Neural cell (in vitro differentiated cells): ENCODE data around the gene TNFRSF19. TPM values are rescaled to one million over a fixed set of nuclear protein-coding genes. Genes with fewer than 3 reads are reported as not detected.

Experiments used
- H2AFZ ChIP-seq: fragments of 200-600, 300-800 bp; sonication (generic), shearing (Covaris generic); 2 replicates; pipeline ENCODE4 v1.6.0; 2014; ENCODE audit warnings: low read depth, mild to moderate bottlenecking, antibody characterized with exemption, low read length, moderate library complexity
- H3F3A ChIP-seq: fragments of 200-600 bp; shearing (Covaris generic); 2 replicates; pipeline ENCODE4 v1.6.1; 2016; ENCODE audit warnings: mild to moderate bottlenecking, moderate library complexity, mixed read lengths, antibody characterized with exemption, low read length; ENCODE audit not compliant: insufficient read depth, poor library complexity, severe bottlenecking
- H3K27ac ChIP-seq: fragments of 200-600, 300-800 bp; sonication (generic), shearing (Covaris generic); 2 replicates; pipeline ENCODE4 v1.5.1; 2014; ENCODE audit warnings: mild to moderate bottlenecking, low read length, moderate library complexity
- H3K27me3 ChIP-seq: fragments of 300-800, 200-600 bp; sonication (generic), shearing (Covaris generic); 2 replicates; pipeline ENCODE4 v1.6.0; 2014; ENCODE audit warnings: mild to moderate bottlenecking, low read depth, low read length, moderate library complexity; ENCODE audit not compliant: insufficient read depth
- H3K36me3 ChIP-seq: fragments of 300-800, 200-600 bp; sonication (generic), shearing (Covaris generic); 2 replicates; pipeline ENCODE4 v1.5.1; 2014; ENCODE audit warnings: mild to moderate bottlenecking, antibody characterized with exemption, low read length, moderate library complexity; ENCODE audit not compliant: insufficient read depth
- H3K4me2 ChIP-seq: fragments of 300-800, 200-600 bp; sonication (generic), shearing (Covaris generic); 2 replicates; pipeline ENCODE4 v1.6.0; 2014; ENCODE audit warnings: mild to moderate bottlenecking, low read length
- H3K4me3 ChIP-seq: fragments of 300-800, 200-600 bp; sonication (generic), shearing (Covaris generic); 2 replicates; pipeline ENCODE4 v1.5.1; 2014; ENCODE audit warnings: mild to moderate bottlenecking, low read length, moderate library complexity
- H3K79me2 ChIP-seq: fragments of 200-600 bp; shearing (Covaris generic); replicated peaks from 2 replicates; pipeline ENCODE4 v1.6.0; 2014; ENCODE audit warnings: mild to moderate bottlenecking, low read length, moderate library complexity; ENCODE audit not compliant: insufficient read depth
- H3K9ac ChIP-seq: fragments of 300-800, 200-600 bp; sonication (generic), shearing (Covaris generic); 2 replicates; pipeline ENCODE4 v1.6.1; 2016; ENCODE audit warnings: mild to moderate bottlenecking, low read length, mixed read lengths
- H3K9me2 ChIP-seq: fragments of 200-600 bp; shearing (Covaris generic); 2 replicates; pipeline ENCODE4 v1.6.1; 2016; ENCODE audit warnings: mild to moderate bottlenecking, low read length, mixed read lengths; ENCODE audit not compliant: insufficient read depth
- H3K9me3 ChIP-seq: fragments of 200-600, 300-800 bp; sonication (generic), shearing (Covaris generic); 2 replicates; pipeline ENCODE4 v1.6.1; 2016; ENCODE audit warnings: mild to moderate bottlenecking, mixed run types, low read length, moderate library complexity, mixed read lengths
- H4K20me1 ChIP-seq: fragments of 200-600 bp; shearing (Covaris generic); 2 replicates; pipeline ENCODE4 v1.6.1; 2016; ENCODE audit warnings: mild to moderate bottlenecking, mixed run types; ENCODE audit not compliant: insufficient read depth
- CTCF ChIP-seq: fragments of 450-650 bp; IDR thresholded peaks from 2 replicates; pipeline ENCODE4 v1.5.1; 2014; ENCODE audit warnings: antibody characterized with exemption, mild to moderate bottlenecking, moderate library complexity; ENCODE audit not compliant: poor library complexity, severe bottlenecking
- EP300 ChIP-seq: fragments of 450-650 bp; conservative IDR thresholded peaks from 2 replicates; pipeline ENCODE4 v1.6.1; 2014; ENCODE audit warnings: antibody characterized with exemption, mild to moderate bottlenecking, moderate library complexity; ENCODE audit not compliant: poor library complexity, severe bottlenecking
- EZH2 ChIP-seq: fragments of 200-600, 300-800 bp; shearing (Covaris generic), sonication (generic); IDR thresholded peaks from 2 replicates; pipeline ENCODE4 v1.6.1; 2014; ENCODE audit warnings: antibody characterized with exemption, low read length, borderline replicate concordance, mild to moderate bottlenecking; ENCODE audit not compliant: insufficient read depth, poor library complexity, severe bottlenecking
- MXI1 ChIP-seq: fragments of 450-650 bp; conservative IDR thresholded peaks from 2 replicates; pipeline ENCODE4 v1.6.1; 2014; ENCODE audit warnings: antibody characterized with exemption, mild to moderate bottlenecking; ENCODE audit not compliant: poor library complexity, severe bottlenecking
- POLR2AphosphoS5 ChIP-seq: IDR thresholded peaks from 2 replicates; pipeline ENCODE4 v1.6.1; 2012
- RAD21 ChIP-seq: fragments of 450-650 bp; conservative IDR thresholded peaks from 2 replicates; pipeline ENCODE4 v1.6.1; 2014; ENCODE audit warnings: antibody characterized with exemption, mild to moderate bottlenecking, moderate library complexity
- SMC3 ChIP-seq: fragments of 450-650 bp; conservative IDR thresholded peaks from 2 replicates; pipeline ENCODE4 v1.6.1; 2014; ENCODE audit warnings: antibody characterized with exemption, mild to moderate bottlenecking, moderate library complexity; ENCODE audit not compliant: poor library complexity
- TAF1 ChIP-seq: IDR thresholded peaks from 2 replicates; pipeline ENCODE4 v1.6.1; 2012; ENCODE audit warnings: low read depth
- polyA plus RNA-seq: library from polyadenylated mRNA; depleted of rRNA; stranded (reverse); fragments of >200 nt; gene quantifications from 2 replicates; pipeline ENCODE4 v1.2.3, GENCODE V29; 2014
- TF ChIP-seq, protein P1 (sequence below): IDR thresholded peaks from 2 replicates; pipeline ENCODE4 v1.6.1; 2012; ENCODE audit warnings: borderline replicate concordance

TNFRSF19 gene
- polyA plus RNA-seq, 1 donor from 2014 or later, result 3.3 TPM

DNA sequence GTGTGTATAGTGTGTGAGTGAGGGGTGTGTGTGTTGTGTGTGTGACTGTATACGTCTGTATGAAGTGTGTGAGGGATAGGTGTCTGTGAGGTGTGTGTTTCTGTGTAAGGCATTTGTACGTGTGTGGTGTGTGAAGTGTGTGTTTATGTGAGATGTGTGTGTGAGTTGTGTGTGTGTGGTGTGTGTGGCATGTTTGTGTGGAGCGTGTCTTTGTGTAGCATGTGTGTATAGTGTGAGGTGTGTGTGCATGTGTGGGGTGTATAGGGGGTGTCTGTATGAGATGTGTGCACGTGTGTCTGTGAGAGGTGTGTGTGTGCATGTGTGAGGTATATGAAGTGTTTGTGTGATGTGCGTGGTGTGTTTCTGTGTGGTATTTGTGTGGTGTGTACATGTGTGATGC, 13.2 kb upstream of the TNFRSF19 start:
- H3K27ac ChIP-seq, result no peak overlapping the region
- no peaks in the 10 kb centered on the region for H3K79me2 ChIP-seq
- H3K36me3 ChIP-seq, result no peaks in the 10 kb centered on the region
- no peaks in the 10 kb centered on the region for H3K27me3 ChIP-seq
- no peak overlapping the region for H3K9ac ChIP-seq
- no peaks in the 10 kb centered on the region for H3F3A ChIP-seq
- no peak overlapping the region for H3K4me3 ChIP-seq
- H4K20me1 ChIP-seq, result no peaks in the 10 kb centered on the region
- H3K4me2 ChIP-seq, result no peak overlapping the region
- H3K9me2 ChIP-seq, result no peaks in the 10 kb centered on the region
- no peaks in the 10 kb centered on the region for H3K9me3 ChIP-seq
- no peak for TF ChIP-seq EP300
- TF ChIP-seq POLR2AphosphoS5, result no peak
- no peak for TF ChIP-seq TAF1
- TF ChIP-seq, protein P1, sequence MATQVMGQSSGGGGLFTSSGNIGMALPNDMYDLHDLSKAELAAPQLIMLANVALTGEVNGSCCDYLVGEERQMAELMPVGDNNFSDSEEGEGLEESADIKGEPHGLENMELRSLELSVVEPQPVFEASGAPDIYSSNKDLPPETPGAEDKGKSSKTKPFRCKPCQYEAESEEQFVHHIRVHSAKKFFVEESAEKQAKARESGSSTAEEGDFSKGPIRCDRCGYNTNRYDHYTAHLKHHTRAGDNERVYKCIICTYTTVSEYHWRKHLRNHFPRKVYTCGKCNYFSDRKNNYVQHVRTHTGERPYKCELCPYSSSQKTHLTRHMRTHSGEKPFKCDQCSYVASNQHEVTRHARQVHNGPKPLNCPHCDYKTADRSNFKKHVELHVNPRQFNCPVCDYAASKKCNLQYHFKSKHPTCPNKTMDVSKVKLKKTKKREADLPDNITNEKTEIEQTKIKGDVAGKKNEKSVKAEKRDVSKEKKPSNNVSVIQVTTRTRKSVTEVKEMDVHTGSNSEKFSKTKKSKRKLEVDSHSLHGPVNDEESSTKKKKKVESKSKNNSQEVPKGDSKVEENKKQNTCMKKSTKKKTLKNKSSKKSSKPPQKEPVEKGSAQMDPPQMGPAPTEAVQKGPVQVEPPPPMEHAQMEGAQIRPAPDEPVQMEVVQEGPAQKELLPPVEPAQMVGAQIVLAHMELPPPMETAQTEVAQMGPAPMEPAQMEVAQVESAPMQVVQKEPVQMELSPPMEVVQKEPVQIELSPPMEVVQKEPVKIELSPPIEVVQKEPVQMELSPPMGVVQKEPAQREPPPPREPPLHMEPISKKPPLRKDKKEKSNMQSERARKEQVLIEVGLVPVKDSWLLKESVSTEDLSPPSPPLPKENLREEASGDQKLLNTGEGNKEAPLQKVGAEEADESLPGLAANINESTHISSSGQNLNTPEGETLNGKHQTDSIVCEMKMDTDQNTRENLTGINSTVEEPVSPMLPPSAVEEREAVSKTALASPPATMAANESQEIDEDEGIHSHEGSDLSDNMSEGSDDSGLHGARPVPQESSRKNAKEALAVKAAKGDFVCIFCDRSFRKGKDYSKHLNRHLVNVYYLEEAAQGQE, result no peak
- no peak for TF ChIP-seq RAD21
- TF ChIP-seq MXI1, result no peak
- TF ChIP-seq EZH2, result no peak
- TF ChIP-seq CTCF, result no peak
- no peak for TF ChIP-seq SMC3
- no peak overlapping the region for H2AFZ ChIP-seq

DNA sequence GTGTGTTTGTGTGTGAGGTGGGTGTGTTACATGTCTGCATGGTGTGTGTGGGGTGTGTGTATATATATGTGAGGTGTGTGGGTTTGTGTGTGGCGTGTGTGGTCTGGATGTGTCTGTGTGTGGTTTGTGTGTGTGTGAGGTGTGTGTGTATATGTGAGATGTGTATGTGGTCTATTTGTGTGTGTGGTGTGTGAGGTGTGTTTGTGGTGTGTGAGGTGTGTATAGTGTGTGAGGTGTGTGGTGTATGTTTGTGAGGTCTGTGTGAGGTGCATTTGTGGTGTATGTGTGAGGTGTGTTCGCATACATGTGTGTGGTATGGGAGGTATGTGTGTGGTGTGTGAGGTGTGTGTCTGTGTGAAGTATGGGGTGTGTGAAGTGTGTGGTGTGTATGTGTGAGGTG, 12.5 kb upstream of the TNFRSF19 start:
- TF ChIP-seq EZH2, result no peak
- no peak for TF ChIP-seq MXI1
- no peak for TF ChIP-seq TAF1
- no peak for TF ChIP-seq RAD21
- Histone ChIP-seq H2AFZ (no peak overlapping the region), H4K20me1 (no peaks in the 10 kb centered on the region), H3K27me3 (no peaks in the 10 kb centered on the region), H3K9me3 (no peaks in the 10 kb centered on the region), H3K27ac (no peak overlapping the region), H3K9ac (no peak overlapping the region), H3F3A (no peaks in the 10 kb centered on the region), H3K79me2 (no peaks in the 10 kb centered on the region), H3K36me3 (no peaks in the 10 kb centered on the region), H3K9me2 (no peaks in the 10 kb centered on the region), H3K4me2 (no peak overlapping the region), H3K4me3 (no peak overlapping the region)
